ENCODE data around the gene SOHLH2. TPM values are rescaled to one million over a fixed set of nuclear protein-coding genes. Genes with fewer than 3 reads are reported as not detected.

Gene SOHLH2
- total RNA-seq, 1 experiment from 2014 or later: 5.8 TPM

GRCh38 chr13:36231236-36231635 lies 16.9 kb upstream of the SOHLH2 start:
- CTCF ChIA-PET: no interaction called here
- peaks cover 25% of the 10 kb centered on the region for H3K9me3 Mint-ChIP-seq
- H3K4me1 Mint-ChIP-seq: peaks cover 6% of the 10 kb centered on the region; the same call in 1 of the 2 replicates
- peaks cover 41% of the 10 kb centered on the region for H3K36me3 Mint-ChIP-seq
- POLR2A ChIA-PET: no interaction called here
- H3K4me3 Mint-ChIP-seq: no peak overlapping the region
- DNase-seq (ENCODE audit: low spot score) (no peak), ATAC-seq (no peak)
- no peaks in the 10 kb centered on the region for H3K27me3 Mint-ChIP-seq (ENCODE audit: low read depth)
- H3K27ac Mint-ChIP-seq: no peak overlapping the region
- TF ChIP-seq, protein P1, sequence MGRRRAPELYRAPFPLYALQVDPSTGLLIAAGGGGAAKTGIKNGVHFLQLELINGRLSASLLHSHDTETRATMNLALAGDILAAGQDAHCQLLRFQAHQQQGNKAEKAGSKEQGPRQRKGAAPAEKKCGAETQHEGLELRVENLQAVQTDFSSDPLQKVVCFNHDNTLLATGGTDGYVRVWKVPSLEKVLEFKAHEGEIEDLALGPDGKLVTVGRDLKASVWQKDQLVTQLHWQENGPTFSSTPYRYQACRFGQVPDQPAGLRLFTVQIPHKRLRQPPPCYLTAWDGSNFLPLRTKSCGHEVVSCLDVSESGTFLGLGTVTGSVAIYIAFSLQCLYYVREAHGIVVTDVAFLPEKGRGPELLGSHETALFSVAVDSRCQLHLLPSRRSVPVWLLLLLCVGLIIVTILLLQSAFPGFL (CRISPR knock-in tag; IDR thresholded peaks at IDR 0.05; ENCODE audit: borderline replicate concordance): no peak
- TF ChIP-seq AR (CRISPR knock-in tag; IDR thresholded peaks at IDR 0.05) (no peak), JUN (CRISPR knock-in tag; IDR thresholded peaks at IDR 0.05) (no peak), FOXP1 (CRISPR knock-in tag; IDR thresholded peaks at IDR 0.05; ENCODE audit: borderline replicate concordance) (no peak), CTCF (IDR thresholded peaks at IDR 0.05) (no peak), CREM (CRISPR knock-in tag; IDR thresholded peaks at IDR 0.05) (no peak), ZNF263 (CRISPR knock-in tag; IDR thresholded peaks at IDR 0.05; ENCODE audit: low read depth) (no peak), MYBL2 (CRISPR knock-in tag; IDR thresholded peaks at IDR 0.05) (no peak), FOXK1 (CRISPR knock-in tag; IDR thresholded peaks at IDR 0.05) (no peak)

- ATAC-seq: no peak
- Mint-ChIP-seq H3K9me3 (peaks cover 27% of the 10 kb centered on the region), H3K27ac (no peak overlapping the region), H3K36me3 (peaks cover 33% of the 10 kb centered on the region), H3K27me3 (ENCODE audit: low read depth) (no peaks in the 10 kb centered on the region), H3K4me1 (no peaks in the 10 kb centered on the region), H3K4me3 (no peak overlapping the region)
- TF ChIP-seq TP53 (CRISPR knock-in tag; IDR thresholded peaks at IDR 0.05) (no peak), CREB1 (CRISPR knock-in tag; IDR thresholded peaks at IDR 0.05) (no peak), ZNF317 (CRISPR knock-in tag; IDR thresholded peaks at IDR 0.05; ENCODE audit: borderline replicate concordance, low read depth) (no peak), NR2C2 (CRISPR knock-in tag; IDR thresholded peaks at IDR 0.05) (no peak), HMGA2 (CRISPR knock-in tag; IDR thresholded peaks at IDR 0.05) (no peak), ZNF232 (CRISPR knock-in tag; IDR thresholded peaks at IDR 0.05) (no peak), ATF3 (CRISPR knock-in tag; conservative IDR thresholded peaks at IDR 0.05) (no peak), NR1H2 (CRISPR knock-in tag; IDR thresholded peaks at IDR 0.05) (no peak)
- CTCF ChIA-PET: no interaction called here
- POLR2A ChIA-PET: no interaction called here
- DNase-seq (ENCODE audit: low spot score): no peak
Measured at GRCh38 chr13:36224730-36225129, 10.4 kb upstream of the SOHLH2 start.

DNA sequence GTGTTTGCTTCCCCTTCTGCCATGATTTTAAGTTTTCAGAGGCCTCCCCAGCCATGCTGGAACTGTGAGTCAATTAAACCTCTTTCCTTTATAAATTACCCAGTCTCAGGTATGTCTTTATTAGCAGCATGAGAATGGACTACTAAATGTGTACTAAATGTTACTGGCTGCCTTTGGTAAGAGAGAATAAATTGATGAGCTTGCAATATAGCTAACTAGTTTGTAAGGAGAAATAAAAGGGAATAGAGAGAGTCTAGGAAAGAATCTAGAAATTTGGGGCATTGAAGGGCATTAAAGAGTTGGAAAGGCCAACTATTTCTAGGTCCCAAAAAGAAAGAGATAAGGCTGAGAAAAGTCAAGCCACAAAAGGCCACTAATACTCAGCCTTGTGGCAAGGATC lies 5.5 kb upstream of the SOHLH2 start:
- no peak overlapping the region for H3K4me3 Mint-ChIP-seq
- peaks cover 19% of the 10 kb centered on the region for H3K36me3 Mint-ChIP-seq
- no peaks in the 10 kb centered on the region for H3K27me3 Mint-ChIP-seq (ENCODE audit: low read depth)
- CTCF ChIA-PET: no interaction called here
- H3K27ac Mint-ChIP-seq: no peak overlapping the region
- DNase-seq (ENCODE audit: low spot score) (no peak), ATAC-seq (no peak)
- POLR2A ChIA-PET: no interaction called here
- H3K4me1 Mint-ChIP-seq: no peaks in the 10 kb centered on the region
- H3K9me3 Mint-ChIP-seq: peaks cover 24% of the 10 kb centered on the region
- TF ChIP-seq E2F5 (CRISPR knock-in tag; IDR thresholded peaks at IDR 0.05) (no peak), FOXJ3 (CRISPR knock-in tag; IDR thresholded peaks at IDR 0.05; ENCODE audit: borderline replicate concordance) (no peak), KAT7 (CRISPR knock-in tag; IDR thresholded peaks at IDR 0.05; ENCODE audit: borderline replicate concordance) (no peak)
- TF ChIP-seq, protein P2, sequence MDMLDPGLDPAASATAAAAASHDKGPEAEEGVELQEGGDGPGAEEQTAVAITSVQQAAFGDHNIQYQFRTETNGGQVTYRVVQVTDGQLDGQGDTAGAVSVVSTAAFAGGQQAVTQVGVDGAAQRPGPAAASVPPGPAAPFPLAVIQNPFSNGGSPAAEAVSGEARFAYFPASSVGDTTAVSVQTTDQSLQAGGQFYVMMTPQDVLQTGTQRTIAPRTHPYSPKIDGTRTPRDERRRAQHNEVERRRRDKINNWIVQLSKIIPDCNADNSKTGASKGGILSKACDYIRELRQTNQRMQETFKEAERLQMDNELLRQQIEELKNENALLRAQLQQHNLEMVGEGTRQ (CRISPR knock-in tag; IDR thresholded peaks at IDR 0.05): no peak
- TF ChIP-seq, protein P3, sequence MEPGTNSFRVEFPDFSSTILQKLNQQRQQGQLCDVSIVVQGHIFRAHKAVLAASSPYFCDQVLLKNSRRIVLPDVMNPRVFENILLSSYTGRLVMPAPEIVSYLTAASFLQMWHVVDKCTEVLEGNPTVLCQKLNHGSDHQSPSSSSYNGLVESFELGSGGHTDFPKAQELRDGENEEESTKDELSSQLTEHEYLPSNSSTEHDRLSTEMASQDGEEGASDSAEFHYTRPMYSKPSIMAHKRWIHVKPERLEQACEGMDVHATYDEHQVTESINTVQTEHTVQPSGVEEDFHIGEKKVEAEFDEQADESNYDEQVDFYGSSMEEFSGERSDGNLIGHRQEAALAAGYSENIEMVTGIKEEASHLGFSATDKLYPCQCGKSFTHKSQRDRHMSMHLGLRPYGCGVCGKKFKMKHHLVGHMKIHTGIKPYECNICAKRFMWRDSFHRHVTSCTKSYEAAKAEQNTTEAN (CRISPR knock-in tag; IDR thresholded peaks at IDR 0.05): no peak
- TF ChIP-seq, protein P4, sequence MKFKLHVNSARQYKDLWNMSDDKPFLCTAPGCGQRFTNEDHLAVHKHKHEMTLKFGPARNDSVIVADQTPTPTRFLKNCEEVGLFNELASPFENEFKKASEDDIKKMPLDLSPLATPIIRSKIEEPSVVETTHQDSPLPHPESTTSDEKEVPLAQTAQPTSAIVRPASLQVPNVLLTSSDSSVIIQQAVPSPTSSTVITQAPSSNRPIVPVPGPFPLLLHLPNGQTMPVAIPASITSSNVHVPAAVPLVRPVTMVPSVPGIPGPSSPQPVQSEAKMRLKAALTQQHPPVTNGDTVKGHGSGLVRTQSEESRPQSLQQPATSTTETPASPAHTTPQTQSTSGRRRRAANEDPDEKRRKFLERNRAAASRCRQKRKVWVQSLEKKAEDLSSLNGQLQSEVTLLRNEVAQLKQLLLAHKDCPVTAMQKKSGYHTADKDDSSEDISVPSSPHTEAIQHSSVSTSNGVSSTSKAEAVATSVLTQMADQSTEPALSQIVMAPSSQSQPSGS (CRISPR knock-in tag; IDR thresholded peaks at IDR 0.05; ENCODE audit: borderline replicate concordance, low read depth): no peak

Measured in WTC11 (cell line).